Body of pancreas (tissue), 4 donors: Measurements from ENCODE around the gene ADAM33.

ENCODE experiments used
- POLR2A ChIP-seq, 3 donors: fragments of 450-650 bp; IDR thresholded peaks; one replicate each; pipeline ENCODE4 v1.6.1; 2016; ENCODE audit warnings: antibody characterized with exemption in 3 of 3, mild to moderate bottlenecking in 2 of 3
- TF ChIP-seq, protein P1 (sequence below), 7 experiments: fragments of 450-650 bp in 4 of 7; fragments of 200-600 bp in 3 of 7; sonication (generic) in 3 of 7; IDR thresholded peaks; one replicate each; pipeline ENCODE4 v1.5.1; 2016 to 2019; ENCODE audit warnings: antibody characterized with exemption in 7 of 7

DNA sequence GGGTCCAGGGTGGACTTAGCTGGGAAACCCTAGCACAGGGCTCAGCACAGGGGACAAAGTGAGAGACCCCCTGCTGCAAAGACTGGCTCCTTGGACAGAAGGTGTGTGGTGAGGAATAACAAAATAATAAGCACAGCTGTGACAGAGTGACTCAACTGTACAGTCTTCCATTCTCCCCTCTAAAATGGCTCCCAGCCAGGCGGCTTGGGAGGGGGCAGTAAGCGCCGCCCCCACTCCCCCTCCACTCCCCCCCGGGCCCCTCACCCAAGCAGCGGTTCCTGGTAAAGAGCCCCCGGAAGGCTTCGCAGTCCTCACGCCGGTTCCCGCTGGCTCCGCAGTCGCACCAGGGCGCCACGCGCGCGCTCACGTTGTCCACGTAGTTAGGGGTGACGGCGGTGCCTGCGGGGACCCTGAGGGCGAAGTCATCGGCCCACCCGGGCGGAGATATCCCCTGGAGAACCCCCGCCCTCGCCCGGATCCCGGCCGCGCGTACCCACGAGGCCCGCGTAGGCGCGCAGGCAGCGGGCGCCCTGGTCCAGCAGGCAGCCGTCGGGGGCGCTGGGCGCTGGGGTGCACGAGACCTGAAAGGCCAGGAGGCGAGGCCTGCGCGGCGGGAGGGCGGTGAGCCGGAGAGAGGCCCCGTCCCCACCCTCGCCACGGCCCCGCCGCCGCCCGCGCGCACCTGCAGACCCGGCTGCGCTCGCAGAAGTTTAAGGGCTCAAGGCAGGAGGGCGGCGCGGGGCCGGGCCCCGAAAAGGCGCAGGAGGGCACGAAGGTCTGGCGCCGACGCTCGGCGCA, 21.3 kb downstream of the ADAM33 start:
- TF ChIP-seq, protein P1, sequence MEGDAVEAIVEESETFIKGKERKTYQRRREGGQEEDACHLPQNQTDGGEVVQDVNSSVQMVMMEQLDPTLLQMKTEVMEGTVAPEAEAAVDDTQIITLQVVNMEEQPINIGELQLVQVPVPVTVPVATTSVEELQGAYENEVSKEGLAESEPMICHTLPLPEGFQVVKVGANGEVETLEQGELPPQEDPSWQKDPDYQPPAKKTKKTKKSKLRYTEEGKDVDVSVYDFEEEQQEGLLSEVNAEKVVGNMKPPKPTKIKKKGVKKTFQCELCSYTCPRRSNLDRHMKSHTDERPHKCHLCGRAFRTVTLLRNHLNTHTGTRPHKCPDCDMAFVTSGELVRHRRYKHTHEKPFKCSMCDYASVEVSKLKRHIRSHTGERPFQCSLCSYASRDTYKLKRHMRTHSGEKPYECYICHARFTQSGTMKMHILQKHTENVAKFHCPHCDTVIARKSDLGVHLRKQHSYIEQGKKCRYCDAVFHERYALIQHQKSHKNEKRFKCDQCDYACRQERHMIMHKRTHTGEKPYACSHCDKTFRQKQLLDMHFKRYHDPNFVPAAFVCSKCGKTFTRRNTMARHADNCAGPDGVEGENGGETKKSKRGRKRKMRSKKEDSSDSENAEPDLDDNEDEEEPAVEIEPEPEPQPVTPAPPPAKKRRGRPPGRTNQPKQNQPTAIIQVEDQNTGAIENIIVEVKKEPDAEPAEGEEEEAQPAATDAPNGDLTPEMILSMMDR (IDR thresholded peaks at IDR 0.05) = no peak
- no peak for TF ChIP-seq POLR2A (IDR thresholded peaks at IDR 0.05)
